AG04449 (cell line): ENCODE results near the gene EDA.

Experiments
- CTCF ChIA-PET: fragments of 350-600 bp; formaldehyde crosslinking; extraction: SDS; loops from one replicate; lab custom pipeline; 2021; ENCODE audit warnings: antibody characterized with exemption; lab: Yijun Ruan, JAX
- POLR2A ChIA-PET: fragments of 400-600, 350-600 bp; formaldehyde crosslinking; extraction: SDS; loops from one replicate; lab custom pipeline; 2020; ENCODE audit warnings: antibody characterized with exemption, inconsistent platforms; lab: Yijun Ruan, JAX
- DNase-seq: peaks from one replicate; pipeline ENCODE4 v3.0.0-alpha.2; 2010; ENCODE audit warnings: low read depth, low spot score
- H3K4me3 ChIP-seq: 2 replicates; pipeline ENCODE4 v1.5.1; 2011; ENCODE audit warnings: low read depth, mild to moderate bottlenecking, control low read depth, low read length
- CTCF ChIP-seq: IDR thresholded peaks from one replicate; pipeline ENCODE4 v1.5.1; 2011; ENCODE audit warnings: mild to moderate bottlenecking, moderate library complexity, low read length, control low read depth, inconsistent platforms; ENCODE audit not compliant: insufficient read depth; ENCODE audit errors: missing control alignments

EDA gene

GRCh38 chrX:69607616-69608015, 8.3 kb upstream of the EDA start:
- POLR2A ChIA-PET: no interaction called here
- DNase-seq: no peak
- H3K4me3 ChIP-seq: no peak overlapping the region
- CTCF ChIA-PET: no interaction called here
- TF ChIP-seq CTCF: no peak

GRCh38 chrX:69613946-69614345, 2.0 kb upstream of the EDA start:
- no peak for TF ChIP-seq CTCF
- no peak overlapping the region for H3K4me3 ChIP-seq
- DNase-seq: no peak
- ChIA-PET POLR2A (no interaction called here), CTCF (no interaction called here)

GRCh38 chrX:69614886-69615285, 1.0 kb upstream of the EDA start:
- CTCF ChIA-PET: no interaction called here
- no peak for TF ChIP-seq CTCF
- DNase-seq: no peak
- no peak overlapping the region for H3K4me3 ChIP-seq
- POLR2A ChIA-PET: no interaction called here

GRCh38 chrX:69615342-69615741, 571 bp upstream of the EDA start:
- TF ChIP-seq CTCF: no peak
- H3K4me3 ChIP-seq: no peak overlapping the region
- ChIA-PET POLR2A (no interaction called here), CTCF (no interaction called here)
- no peak for DNase-seq

GRCh38 chrX:69616457-69617203, 717 bp downstream of the EDA start:
- H3K4me3 ChIP-seq: peak overlapping the region; percentile 38; the same call in 1 of the 2 replicates
- POLR2A ChIA-PET: no interaction called here
- DNase-seq: no peak
- CTCF ChIA-PET: no interaction called here
- no peak for TF ChIP-seq CTCF

- ChIA-PET CTCF (interaction anchor here (0.6 to 1.9 kb wide), 7 partner anchors 13 to 888 kb away, joined by 3 to 12 read pairs (median 4); no protein-coding TSS in a partner anchor), POLR2A (no interaction called here)
- H3K4me3 ChIP-seq: no peak overlapping the region
- TF ChIP-seq CTCF: no peak
- no peak for DNase-seq
Observed at GRCh38 chrX:69618803-69619202, 2.9 kb downstream of the EDA start.
